Measurements from ENCODE around the gene NOM1.

Gene NOM1

GRCh38 chr7:157003445-157003755 is 53.9 kb downstream of the NOM1 start:
- Histone ChIP-seq H3K4me1 (ENCODE audit: control insufficient read depth, insufficient read depth, low read length) (peaks cover 8% of the 10 kb centered on the region), H3K9ac (ENCODE audit: low read depth, low read length) (no peak overlapping the region), H3K4me3 (ENCODE audit: low read length) (no peak overlapping the region), H3K36me3 (ENCODE audit: insufficient read depth, low read length) (no peaks in the 10 kb centered on the region), H3K4me2 (ENCODE audit: low read length) (no peak overlapping the region), H3K27me3 (ENCODE audit: control insufficient read depth, insufficient read depth, low read length) (peaks cover 94% of the 10 kb centered on the region), H3K9me3 (replicated peaks; ENCODE audit: low read length) (no peaks in the 10 kb centered on the region)

- no peaks in the 10 kb centered on the region for H3K9me3 ChIP-seq (replicated peaks; ENCODE audit: low read length)
- peaks cover 8% of the 10 kb centered on the region for H3K4me1 ChIP-seq (ENCODE audit: control insufficient read depth, insufficient read depth, low read length)
- no peak overlapping the region for H3K9ac ChIP-seq (ENCODE audit: low read depth, low read length)
- H3K4me2 ChIP-seq (ENCODE audit: low read length): peak overlapping the region; percentile 68
- H3K4me3 ChIP-seq (ENCODE audit: low read length): no peak overlapping the region
- no peaks in the 10 kb centered on the region for H3K36me3 ChIP-seq (ENCODE audit: insufficient read depth, low read length)
- peaks cover 94% of the 10 kb centered on the region for H3K27me3 ChIP-seq (ENCODE audit: control insufficient read depth, insufficient read depth, low read length)
Observed at GRCh38 chr7:157003756-157004520, 54.4 kb downstream of the NOM1 start.

- Histone ChIP-seq H3K9ac (ENCODE audit: low read depth, low read length) (no peak overlapping the region), H3K27me3 (ENCODE audit: control insufficient read depth, insufficient read depth, low read length) (peaks cover 92% of the 10 kb centered on the region), H3K4me3 (ENCODE audit: low read length) (no peak overlapping the region), H3K9me3 (replicated peaks; ENCODE audit: low read length) (no peaks in the 10 kb centered on the region), H3K4me1 (ENCODE audit: control insufficient read depth, insufficient read depth, low read length) (peaks cover 8% of the 10 kb centered on the region), H3K4me2 (ENCODE audit: low read length) (peak overlapping the region; percentile 68), H3K36me3 (ENCODE audit: insufficient read depth, low read length) (no peaks in the 10 kb centered on the region)
Observed at GRCh38 chr7:157004521-157005455, 55.3 kb downstream of the NOM1 start.

- Histone ChIP-seq H3K4me3 (ENCODE audit: low read length) (no peak overlapping the region), H3K9ac (ENCODE audit: low read depth, low read length) (no peak overlapping the region), H3K4me1 (ENCODE audit: control insufficient read depth, insufficient read depth, low read length) (peaks cover 8% of the 10 kb centered on the region), H3K27me3 (ENCODE audit: control insufficient read depth, insufficient read depth, low read length) (peaks cover 88% of the 10 kb centered on the region), H3K9me3 (replicated peaks; ENCODE audit: low read length) (no peaks in the 10 kb centered on the region), H3K36me3 (ENCODE audit: insufficient read depth, low read length) (no peaks in the 10 kb centered on the region), H3K4me2 (ENCODE audit: low read length) (no peak overlapping the region)
Observed at GRCh38 chr7:157005456-157006204, 56.1 kb downstream of the NOM1 start.

GRCh38 chr7:157006205-157006747 is 56.8 kb downstream of the NOM1 start:
- Histone ChIP-seq H3K4me2 (ENCODE audit: low read length) (no peak overlapping the region), H3K27me3 (ENCODE audit: control insufficient read depth, insufficient read depth, low read length) (peaks cover 88% of the 10 kb centered on the region), H3K9ac (ENCODE audit: low read depth, low read length) (no peak overlapping the region), H3K4me3 (ENCODE audit: low read length) (no peak overlapping the region), H3K36me3 (ENCODE audit: insufficient read depth, low read length) (no peaks in the 10 kb centered on the region), H3K4me1 (ENCODE audit: control insufficient read depth, insufficient read depth, low read length) (peaks cover 8% of the 10 kb centered on the region), H3K9me3 (replicated peaks; ENCODE audit: low read length) (no peaks in the 10 kb centered on the region)

GRCh38 chr7:157006829-157007469 is 57.4 kb downstream of the NOM1 start:
- peaks cover 8% of the 10 kb centered on the region for H3K4me1 ChIP-seq (ENCODE audit: control insufficient read depth, insufficient read depth, low read length)
- no peak overlapping the region for H3K9ac ChIP-seq (ENCODE audit: low read depth, low read length)
- no peak overlapping the region for H3K4me2 ChIP-seq (ENCODE audit: low read length)
- H3K27me3 ChIP-seq (ENCODE audit: control insufficient read depth, insufficient read depth, low read length): peaks cover 88% of the 10 kb centered on the region
- H3K36me3 ChIP-seq (ENCODE audit: insufficient read depth, low read length): no peaks in the 10 kb centered on the region
- H3K9me3 ChIP-seq (replicated peaks; ENCODE audit: low read length): no peaks in the 10 kb centered on the region
- no peak overlapping the region for H3K4me3 ChIP-seq (ENCODE audit: low read length)

GRCh38 chr7:157007470-157008066 is 58.1 kb downstream of the NOM1 start:
- H3K4me1 ChIP-seq (ENCODE audit: control insufficient read depth, insufficient read depth, low read length): peaks cover 8% of the 10 kb centered on the region
- H3K36me3 ChIP-seq (ENCODE audit: insufficient read depth, low read length): no peaks in the 10 kb centered on the region
- no peak overlapping the region for H3K9ac ChIP-seq (ENCODE audit: low read depth, low read length)
- H3K9me3 ChIP-seq (replicated peaks; ENCODE audit: low read length): no peaks in the 10 kb centered on the region
- no peak overlapping the region for H3K4me3 ChIP-seq (ENCODE audit: low read length)
- H3K4me2 ChIP-seq (ENCODE audit: low read length): no peak overlapping the region
- H3K27me3 ChIP-seq (ENCODE audit: control insufficient read depth, insufficient read depth, low read length): peaks cover 88% of the 10 kb centered on the region

- Histone ChIP-seq H3K9ac (ENCODE audit: low read depth, low read length) (no peak overlapping the region), H3K4me1 (ENCODE audit: control insufficient read depth, insufficient read depth, low read length) (peaks cover 8% of the 10 kb centered on the region), H3K4me2 (ENCODE audit: low read length) (no peak overlapping the region), H3K4me3 (ENCODE audit: low read length) (no peak overlapping the region), H3K36me3 (ENCODE audit: insufficient read depth, low read length) (no peaks in the 10 kb centered on the region), H3K9me3 (replicated peaks; ENCODE audit: low read length) (no peaks in the 10 kb centered on the region), H3K27me3 (ENCODE audit: control insufficient read depth, insufficient read depth, low read length) (peaks cover 88% of the 10 kb centered on the region)
Observed at GRCh38 chr7:157008206-157009169, 59.0 kb downstream of the NOM1 start.

- Histone ChIP-seq H3K9me3 (replicated peaks; ENCODE audit: low read length) (no peaks in the 10 kb centered on the region), H3K9ac (ENCODE audit: low read depth, low read length) (no peak overlapping the region), H3K4me2 (ENCODE audit: low read length) (no peak overlapping the region), H3K4me1 (ENCODE audit: control insufficient read depth, insufficient read depth, low read length) (peaks cover 2% of the 10 kb centered on the region), H3K4me3 (ENCODE audit: low read length) (no peak overlapping the region), H3K36me3 (ENCODE audit: insufficient read depth, low read length) (no peaks in the 10 kb centered on the region), H3K27me3 (ENCODE audit: control insufficient read depth, insufficient read depth, low read length) (peaks cover 88% of the 10 kb centered on the region)
Observed at GRCh38 chr7:157009170-157009777, 59.8 kb downstream of the NOM1 start.

Measured in skeletal muscle satellite cell (primary cell).